K562 (cell line): ENCODE data around the gene AJM1. TPM values are rescaled to one million over a fixed set of nuclear protein-coding genes. Genes with fewer than 3 reads are reported as not detected.
A peak's percentile ranks its signal among the peaks of the same experiment; 100 is the strongest.

ENCODE experiments used
- ADNP ChIP-seq: fragments of 200-800 bp; sonication (Bioruptor generic); IDR thresholded peaks from 2 replicates; pipeline ENCODE4 v1.6.1; 2016; ENCODE audit warnings: missing genetic modification characterization, missing compliant biosample characterization
- HIVEP1 ChIP-seq: fragments of 250-450 bp; sonication (Bioruptor Pico); IDR thresholded peaks from 2 replicates; pipeline ENCODE4 v1.4.0; 2020; ENCODE audit warnings: mild to moderate bottlenecking
- NBN ChIP-seq: fragments of 450-650 bp; IDR thresholded peaks from 2 replicates; pipeline ENCODE4 v1.6.1; 2016; ENCODE audit warnings: low read depth, mild to moderate bottlenecking
- SMARCA5 ChIP-seq: fragments of 450-650 bp; IDR thresholded peaks from 2 replicates; pipeline ENCODE4 v1.6.1; 2016
- SMARCB1 ChIP-seq: IDR thresholded peaks from 2 replicates; pipeline ENCODE4 v1.6.1; 2011; ENCODE audit warnings: improper control_type of control experiment, low read depth; ENCODE audit not compliant: insufficient read length
- ZNF589 ChIP-seq: fragments of 200-800 bp; sonication (Bioruptor generic); IDR thresholded peaks from 2 replicates; pipeline ENCODE4 v1.6.1; 2016; ENCODE audit warnings: low read depth, missing genetic modification characterization, missing compliant biosample characterization
- ZNF764 ChIP-seq: fragments of 250-450 bp; sonication (Bioruptor Pico); IDR thresholded peaks from 2 replicates; pipeline ENCODE4 v1.4.0; 2020; ENCODE audit warnings: low read depth, mild to moderate bottlenecking, moderate library complexity
- polyA plus RNA-seq, 8 experiments: library from polyadenylated mRNA; depleted of rRNA in 4 of 8; stranded (reverse) in 5 of 8; unstranded in 3 of 8; fragments of >200 nt; fragmentation: Nextera tagmentation in 2 of 8; fragmentation: Illumina TruSeq in 1 of 8; extraction: Ambion mirVana in 2 of 8; extraction: Trizol in 1 of 8; gene quantifications; 2 replicates each; pipeline versions ENCODE4 v1.2.1 to v1.2.3, GENCODE V29; 2011 to 2014; ENCODE audit warnings: inconsistent platforms in 1 of 8, missing spikeins in 1 of 8
- total RNA-seq, 7 experiments: library from RNA; depleted of rRNA in 6 of 7; stranded (reverse); fragments of >200 nt in 6 of 7; fragmentation: Illumina TruSeq in 2 of 7; extraction: Trizol in 2 of 7; gene quantifications; 2 replicates each; pipeline versions ENCODE4 v1.2.1 to v1.2.3, GENCODE V29; 2011 to 2021; ENCODE audit warnings: low replicate concordance in 1 of 7
- TF ChIP-seq, protein P1 (sequence below): fragments of 450-650 bp; formaldehyde crosslinking; IDR thresholded peaks from 2 replicates; pipeline ENCODE4 v1.4.0; 2020; ENCODE audit warnings: mild to moderate bottlenecking, mixed read lengths
- TF ChIP-seq, protein P2 (sequence below): fragments of 450-650 bp; IDR thresholded peaks from 2 replicates; pipeline ENCODE4 v1.6.1; 2017; ENCODE audit warnings: mild to moderate bottlenecking, moderate library complexity
- TF ChIP-seq, protein P3 (sequence below): sonication (generic); formaldehyde crosslinking; IDR thresholded peaks from 2 replicates; pipeline ENCODE4 v1.9.0; 2022; ENCODE audit warnings: mild to moderate bottlenecking, missing genetic modification reagents
- TF ChIP-seq, protein P4 (sequence below): sonication (generic); formaldehyde crosslinking; IDR thresholded peaks from 2 replicates; pipeline ENCODE4 v1.8.0; 2022; ENCODE audit warnings: missing genetic modification reagents, mild to moderate bottlenecking, moderate library complexity, borderline replicate concordance
- TF ChIP-seq, protein P5 (sequence below): fragments of 450-650 bp; IDR thresholded peaks from 2 replicates; pipeline ENCODE4 v1.6.1; 2016; ENCODE audit warnings: mild to moderate bottlenecking, moderate library complexity

Gene AJM1
- total and polyA plus RNA-seq, 9 of the 15 experiments (the other 6 are each of a cell fraction or from before 2014, with no cell fraction given) = 0.01 to 3.7 (median 0.65) TPM; not detected in 1

DNA sequence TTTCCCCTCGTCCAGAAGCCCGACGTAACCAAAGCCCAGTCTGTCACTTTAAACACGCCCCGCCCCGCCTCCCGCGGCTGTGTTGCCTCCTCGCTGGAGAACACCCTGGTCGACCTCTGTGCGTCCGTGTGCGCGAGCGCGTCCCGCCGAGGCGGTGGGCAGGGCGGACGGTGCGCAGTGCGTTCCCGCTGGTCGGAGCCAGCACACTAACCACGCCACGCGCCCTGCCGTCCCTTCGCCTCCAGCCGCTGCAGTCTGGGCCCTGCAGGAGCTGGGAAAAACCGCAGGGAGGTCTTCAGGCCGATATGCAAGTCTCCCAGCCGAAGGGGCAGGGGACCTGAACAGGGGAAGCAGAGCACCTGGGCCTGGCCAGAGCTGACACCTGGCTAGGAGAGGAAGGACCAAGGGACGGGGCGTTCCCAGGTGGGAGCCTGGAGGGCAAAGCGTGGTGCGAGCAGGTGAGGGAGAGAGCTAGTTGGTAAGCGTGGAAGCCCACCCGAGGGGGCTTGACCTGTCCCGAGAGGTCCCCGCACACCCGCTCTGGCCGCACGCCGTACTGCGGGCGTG, 5.6 kb downstream of the AJM1 start (continued):
- TF ChIP-seq HIVEP1 (CRISPR knock-in tag) (0 out of 2 replicates have a peak, but pooled peaks have one; percentile 43), ZNF589 (no peak), SMARCB1 (no peak), NBN (peak; percentile 37; the same call in 1 of the 2 replicates), ADNP (no peak), ZNF764 (CRISPR knock-in tag) (no peak), SMARCA5 (no peak)
- TF ChIP-seq, protein P1, sequence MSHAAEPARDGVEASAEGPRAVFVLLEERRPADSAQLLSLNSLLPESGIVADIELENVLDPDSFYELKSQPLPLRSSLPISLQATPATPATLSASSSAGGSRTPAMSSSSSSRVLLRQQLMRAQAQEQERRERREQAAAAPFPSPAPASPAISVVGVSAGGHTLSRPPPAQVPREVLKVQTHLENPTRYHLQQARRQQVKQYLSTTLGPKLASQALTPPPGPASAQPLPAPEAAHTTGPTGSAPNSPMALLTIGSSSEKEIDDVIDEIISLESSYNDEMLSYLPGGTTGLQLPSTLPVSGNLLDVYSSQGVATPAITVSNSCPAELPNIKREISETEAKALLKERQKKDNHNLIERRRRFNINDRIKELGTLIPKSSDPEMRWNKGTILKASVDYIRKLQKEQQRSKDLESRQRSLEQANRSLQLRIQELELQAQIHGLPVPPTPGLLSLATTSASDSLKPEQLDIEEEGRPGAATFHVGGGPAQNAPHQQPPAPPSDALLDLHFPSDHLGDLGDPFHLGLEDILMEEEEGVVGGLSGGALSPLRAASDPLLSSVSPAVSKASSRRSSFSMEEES = no peak
- TF ChIP-seq, protein P2, sequence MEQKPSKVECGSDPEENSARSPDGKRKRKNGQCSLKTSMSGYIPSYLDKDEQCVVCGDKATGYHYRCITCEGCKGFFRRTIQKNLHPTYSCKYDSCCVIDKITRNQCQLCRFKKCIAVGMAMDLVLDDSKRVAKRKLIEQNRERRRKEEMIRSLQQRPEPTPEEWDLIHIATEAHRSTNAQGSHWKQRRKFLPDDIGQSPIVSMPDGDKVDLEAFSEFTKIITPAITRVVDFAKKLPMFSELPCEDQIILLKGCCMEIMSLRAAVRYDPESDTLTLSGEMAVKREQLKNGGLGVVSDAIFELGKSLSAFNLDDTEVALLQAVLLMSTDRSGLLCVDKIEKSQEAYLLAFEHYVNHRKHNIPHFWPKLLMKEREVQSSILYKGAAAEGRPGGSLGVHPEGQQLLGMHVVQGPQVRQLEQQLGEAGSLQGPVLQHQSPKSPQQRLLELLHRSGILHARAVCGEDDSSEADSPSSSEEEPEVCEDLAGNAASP = no peak
- TF ChIP-seq, protein P3, sequence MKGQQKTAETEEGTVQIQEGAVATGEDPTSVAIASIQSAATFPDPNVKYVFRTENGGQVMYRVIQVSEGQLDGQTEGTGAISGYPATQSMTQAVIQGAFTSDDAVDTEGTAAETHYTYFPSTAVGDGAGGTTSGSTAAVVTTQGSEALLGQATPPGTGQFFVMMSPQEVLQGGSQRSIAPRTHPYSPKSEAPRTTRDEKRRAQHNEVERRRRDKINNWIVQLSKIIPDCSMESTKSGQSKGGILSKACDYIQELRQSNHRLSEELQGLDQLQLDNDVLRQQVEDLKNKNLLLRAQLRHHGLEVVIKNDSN (CRISPR knock-in tag) = no peak
- TF ChIP-seq, protein P4, sequence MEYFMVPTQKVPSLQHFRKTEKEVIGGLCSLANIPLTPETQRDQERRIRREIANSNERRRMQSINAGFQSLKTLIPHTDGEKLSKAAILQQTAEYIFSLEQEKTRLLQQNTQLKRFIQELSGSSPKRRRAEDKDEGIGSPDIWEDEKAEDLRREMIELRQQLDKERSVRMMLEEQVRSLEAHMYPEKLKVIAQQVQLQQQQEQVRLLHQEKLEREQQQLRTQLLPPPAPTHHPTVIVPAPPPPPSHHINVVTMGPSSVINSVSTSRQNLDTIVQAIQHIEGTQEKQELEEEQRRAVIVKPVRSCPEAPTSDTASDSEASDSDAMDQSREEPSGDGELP (CRISPR knock-in tag) = peak; percentile 76
- TF ChIP-seq, protein P5, sequence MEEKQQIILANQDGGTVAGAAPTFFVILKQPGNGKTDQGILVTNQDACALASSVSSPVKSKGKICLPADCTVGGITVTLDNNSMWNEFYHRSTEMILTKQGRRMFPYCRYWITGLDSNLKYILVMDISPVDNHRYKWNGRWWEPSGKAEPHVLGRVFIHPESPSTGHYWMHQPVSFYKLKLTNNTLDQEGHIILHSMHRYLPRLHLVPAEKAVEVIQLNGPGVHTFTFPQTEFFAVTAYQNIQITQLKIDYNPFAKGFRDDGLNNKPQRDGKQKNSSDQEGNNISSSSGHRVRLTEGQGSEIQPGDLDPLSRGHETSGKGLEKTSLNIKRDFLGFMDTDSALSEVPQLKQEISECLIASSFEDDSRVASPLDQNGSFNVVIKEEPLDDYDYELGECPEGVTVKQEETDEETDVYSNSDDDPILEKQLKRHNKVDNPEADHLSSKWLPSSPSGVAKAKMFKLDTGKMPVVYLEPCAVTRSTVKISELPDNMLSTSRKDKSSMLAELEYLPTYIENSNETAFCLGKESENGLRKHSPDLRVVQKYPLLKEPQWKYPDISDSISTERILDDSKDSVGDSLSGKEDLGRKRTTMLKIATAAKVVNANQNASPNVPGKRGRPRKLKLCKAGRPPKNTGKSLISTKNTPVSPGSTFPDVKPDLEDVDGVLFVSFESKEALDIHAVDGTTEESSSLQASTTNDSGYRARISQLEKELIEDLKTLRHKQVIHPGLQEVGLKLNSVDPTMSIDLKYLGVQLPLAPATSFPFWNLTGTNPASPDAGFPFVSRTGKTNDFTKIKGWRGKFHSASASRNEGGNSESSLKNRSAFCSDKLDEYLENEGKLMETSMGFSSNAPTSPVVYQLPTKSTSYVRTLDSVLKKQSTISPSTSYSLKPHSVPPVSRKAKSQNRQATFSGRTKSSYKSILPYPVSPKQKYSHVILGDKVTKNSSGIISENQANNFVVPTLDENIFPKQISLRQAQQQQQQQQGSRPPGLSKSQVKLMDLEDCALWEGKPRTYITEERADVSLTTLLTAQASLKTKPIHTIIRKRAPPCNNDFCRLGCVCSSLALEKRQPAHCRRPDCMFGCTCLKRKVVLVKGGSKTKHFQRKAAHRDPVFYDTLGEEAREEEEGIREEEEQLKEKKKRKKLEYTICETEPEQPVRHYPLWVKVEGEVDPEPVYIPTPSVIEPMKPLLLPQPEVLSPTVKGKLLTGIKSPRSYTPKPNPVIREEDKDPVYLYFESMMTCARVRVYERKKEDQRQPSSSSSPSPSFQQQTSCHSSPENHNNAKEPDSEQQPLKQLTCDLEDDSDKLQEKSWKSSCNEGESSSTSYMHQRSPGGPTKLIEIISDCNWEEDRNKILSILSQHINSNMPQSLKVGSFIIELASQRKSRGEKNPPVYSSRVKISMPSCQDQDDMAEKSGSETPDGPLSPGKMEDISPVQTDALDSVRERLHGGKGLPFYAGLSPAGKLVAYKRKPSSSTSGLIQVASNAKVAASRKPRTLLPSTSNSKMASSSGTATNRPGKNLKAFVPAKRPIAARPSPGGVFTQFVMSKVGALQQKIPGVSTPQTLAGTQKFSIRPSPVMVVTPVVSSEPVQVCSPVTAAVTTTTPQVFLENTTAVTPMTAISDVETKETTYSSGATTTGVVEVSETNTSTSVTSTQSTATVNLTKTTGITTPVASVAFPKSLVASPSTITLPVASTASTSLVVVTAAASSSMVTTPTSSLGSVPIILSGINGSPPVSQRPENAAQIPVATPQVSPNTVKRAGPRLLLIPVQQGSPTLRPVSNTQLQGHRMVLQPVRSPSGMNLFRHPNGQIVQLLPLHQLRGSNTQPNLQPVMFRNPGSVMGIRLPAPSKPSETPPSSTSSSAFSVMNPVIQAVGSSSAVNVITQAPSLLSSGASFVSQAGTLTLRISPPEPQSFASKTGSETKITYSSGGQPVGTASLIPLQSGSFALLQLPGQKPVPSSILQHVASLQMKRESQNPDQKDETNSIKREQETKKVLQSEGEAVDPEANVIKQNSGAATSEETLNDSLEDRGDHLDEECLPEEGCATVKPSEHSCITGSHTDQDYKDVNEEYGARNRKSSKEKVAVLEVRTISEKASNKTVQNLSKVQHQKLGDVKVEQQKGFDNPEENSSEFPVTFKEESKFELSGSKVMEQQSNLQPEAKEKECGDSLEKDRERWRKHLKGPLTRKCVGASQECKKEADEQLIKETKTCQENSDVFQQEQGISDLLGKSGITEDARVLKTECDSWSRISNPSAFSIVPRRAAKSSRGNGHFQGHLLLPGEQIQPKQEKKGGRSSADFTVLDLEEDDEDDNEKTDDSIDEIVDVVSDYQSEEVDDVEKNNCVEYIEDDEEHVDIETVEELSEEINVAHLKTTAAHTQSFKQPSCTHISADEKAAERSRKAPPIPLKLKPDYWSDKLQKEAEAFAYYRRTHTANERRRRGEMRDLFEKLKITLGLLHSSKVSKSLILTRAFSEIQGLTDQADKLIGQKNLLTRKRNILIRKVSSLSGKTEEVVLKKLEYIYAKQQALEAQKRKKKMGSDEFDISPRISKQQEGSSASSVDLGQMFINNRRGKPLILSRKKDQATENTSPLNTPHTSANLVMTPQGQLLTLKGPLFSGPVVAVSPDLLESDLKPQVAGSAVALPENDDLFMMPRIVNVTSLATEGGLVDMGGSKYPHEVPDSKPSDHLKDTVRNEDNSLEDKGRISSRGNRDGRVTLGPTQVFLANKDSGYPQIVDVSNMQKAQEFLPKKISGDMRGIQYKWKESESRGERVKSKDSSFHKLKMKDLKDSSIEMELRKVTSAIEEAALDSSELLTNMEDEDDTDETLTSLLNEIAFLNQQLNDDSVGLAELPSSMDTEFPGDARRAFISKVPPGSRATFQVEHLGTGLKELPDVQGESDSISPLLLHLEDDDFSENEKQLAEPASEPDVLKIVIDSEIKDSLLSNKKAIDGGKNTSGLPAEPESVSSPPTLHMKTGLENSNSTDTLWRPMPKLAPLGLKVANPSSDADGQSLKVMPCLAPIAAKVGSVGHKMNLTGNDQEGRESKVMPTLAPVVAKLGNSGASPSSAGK = no peak
